Measurements from ENCODE around the gene PARD6G.

- TF ChIP-seq CTCF (IDR thresholded peaks at IDR 0.05) = no peak
- TF ChIP-seq EZH2 (IDR thresholded peaks at IDR 0.05) = no peak
- TF ChIP-seq EZH2phosphoT487 (IDR thresholded peaks at IDR 0.05) = no peak
Observed at GRCh38 chr18:80178935-80179818, 68.1 kb downstream of the PARD6G start.

Data from neural progenitor cell (in vitro differentiated cells).